Fibroblast of skin of scalp (primary cell): ENCODE data around the gene COX8C.
"Not testable (repeated sequence)": the region's sequence is repeated elsewhere in the genome, so short reads cannot be mapped to it uniquely, and the experiment has no call there.

ENCODE experiments used
- DNase-seq: peaks from one replicate; pipeline ENCODE4 v3.0.0-alpha.2; 2013

COX8C gene

DNA sequence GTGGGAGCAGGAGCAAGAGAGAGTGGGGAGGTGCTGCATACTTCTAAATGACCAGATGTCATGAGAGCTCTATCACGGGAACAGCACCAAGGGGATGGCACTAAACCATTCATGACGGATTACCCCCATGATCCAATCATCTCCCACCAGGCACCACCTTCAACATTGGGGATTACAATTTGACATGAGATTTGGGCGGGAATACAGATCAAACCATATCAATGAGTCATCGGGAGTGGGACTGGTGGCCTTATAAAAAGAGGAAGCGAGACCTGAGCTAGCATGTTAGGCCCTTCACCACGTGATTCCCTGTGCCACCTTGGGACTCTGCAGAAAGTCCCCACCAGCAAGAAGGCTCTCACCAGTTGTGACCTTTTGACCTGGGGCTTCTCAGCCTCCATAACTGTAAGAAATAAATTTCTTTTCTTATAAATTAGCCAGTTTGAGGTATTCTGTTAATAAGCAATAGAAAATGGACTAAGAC is 28.7 kb downstream of the COX8C start:
- DNase-seq: no peak

DNA sequence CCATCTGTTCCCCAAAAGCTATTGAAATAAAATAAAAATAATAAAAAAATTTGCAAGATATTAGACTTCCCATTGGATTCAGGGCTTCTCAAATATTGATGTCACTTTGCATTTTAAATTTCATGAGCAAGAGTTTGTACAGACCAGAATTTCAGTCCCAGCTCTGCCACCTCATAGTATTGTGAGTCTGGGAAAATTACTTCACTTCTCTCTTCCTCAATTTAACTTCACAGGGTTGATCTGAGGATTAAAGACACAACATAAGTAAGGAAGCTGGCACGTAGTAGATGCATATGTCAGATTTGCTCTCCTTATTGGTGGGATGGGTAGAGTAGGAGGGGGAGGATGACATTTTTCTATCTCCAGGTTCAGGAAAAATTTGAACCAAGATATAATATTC is 32.8 kb downstream of the COX8C start:
- DNase-seq: no peak

DNA sequence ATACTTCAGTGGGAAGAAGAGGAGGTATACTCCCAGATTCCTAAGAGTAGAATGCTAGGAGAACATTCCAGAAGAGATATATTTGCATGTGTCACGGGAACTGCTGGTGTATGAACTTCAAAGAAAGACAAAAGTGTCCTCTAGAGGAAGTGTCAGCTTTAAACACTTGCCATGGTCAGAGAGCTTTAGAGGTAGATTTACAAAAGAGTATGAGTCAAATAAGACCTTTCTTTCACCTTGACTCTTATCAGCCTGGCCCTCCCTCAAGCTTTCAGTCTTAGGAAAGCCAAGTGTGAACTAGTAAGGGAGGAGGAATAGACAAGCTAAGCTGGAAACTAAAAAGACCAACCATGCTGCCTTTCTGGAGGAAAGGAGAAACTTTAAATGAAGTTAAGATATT is 34.7 kb downstream of the COX8C start:
- DNase-seq: no peak

DNA sequence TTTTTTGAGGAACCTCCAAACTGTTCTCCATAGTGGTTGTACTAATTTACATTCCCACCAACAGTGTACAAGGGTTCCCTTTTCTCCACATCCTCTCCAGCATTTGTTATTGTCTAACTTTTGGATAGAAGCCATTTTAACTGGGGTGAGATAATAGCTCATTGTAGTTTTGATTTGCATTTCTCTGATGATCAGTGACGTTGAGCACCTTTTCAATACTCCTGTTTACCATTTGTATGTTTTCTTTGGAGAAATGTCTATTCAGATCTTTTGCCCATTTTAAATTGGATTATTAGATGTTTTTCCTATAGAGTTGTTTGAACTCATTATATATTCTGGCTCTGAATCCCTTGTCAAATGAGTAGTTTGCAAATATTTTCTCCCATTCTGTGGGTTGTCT is 37.3 kb downstream of the COX8C start:
- not testable (repeated sequence) for DNase-seq

DNA sequence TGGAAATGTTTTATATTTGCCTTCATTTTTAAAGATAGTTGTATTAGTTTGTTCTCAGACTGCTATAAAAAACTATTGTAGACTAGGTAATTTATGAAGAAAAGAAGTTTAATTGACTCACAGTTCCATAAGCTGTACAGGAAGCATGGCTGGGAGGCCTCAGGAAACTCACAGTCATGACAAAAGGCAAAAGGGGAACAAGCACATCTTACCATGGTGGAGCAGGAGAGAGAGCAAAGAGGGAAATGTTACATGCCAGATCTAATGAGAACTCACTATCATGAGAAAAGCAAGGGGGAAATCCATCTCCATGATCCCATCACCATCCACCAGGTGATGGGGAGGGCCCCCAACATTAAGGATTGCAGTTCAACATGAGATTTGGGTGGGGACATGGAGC is 48.2 kb downstream of the COX8C start:
- no peak for DNase-seq

DNA sequence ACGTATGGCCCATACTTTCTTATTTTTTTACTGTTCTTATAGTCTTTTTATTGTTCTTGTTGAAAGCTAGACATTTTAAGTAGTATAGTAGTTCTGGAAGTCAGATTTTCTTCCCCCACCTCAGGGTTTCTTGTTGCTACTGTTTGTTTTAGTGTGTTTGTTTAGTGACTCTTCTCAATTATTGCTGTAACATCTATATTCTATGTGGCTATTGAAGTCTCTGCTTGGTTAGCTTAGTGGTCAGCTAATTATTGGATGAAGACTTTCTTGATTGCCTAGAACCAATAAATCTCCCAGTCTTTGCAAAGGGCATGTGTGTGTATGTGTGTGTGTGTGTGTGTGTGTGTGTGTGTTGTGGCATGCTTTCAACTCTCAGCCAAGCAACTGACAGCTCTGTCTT is 49.5 kb downstream of the COX8C start:
- no peak for DNase-seq
